K562 (cell line): ENCODE data around the gene TBX10. TPM values are rescaled to one million over a fixed set of nuclear protein-coding genes. Genes with fewer than 3 reads are reported as not detected.
A peak's percentile ranks its signal among the peaks of the same experiment; 100 is the strongest.

ENCODE experiments used
- EWSR1 ChIP-seq: fragments of 450-650 bp; IDR thresholded peaks from 2 replicates; pipeline ENCODE4 v1.6.1; 2018; ENCODE audit warnings: borderline replicate concordance, mild to moderate bottlenecking, low read depth, moderate library complexity; ENCODE audit not compliant: partially characterized antibody
- NRF1 ChIP-seq, 2 experiments: fragments of 450-650 bp; IDR thresholded peaks in 1 of 2; conservative IDR thresholded peaks in 1 of 2; 2 replicates each; pipeline ENCODE4 v1.6.1; 2014; ENCODE audit warnings: mild to moderate bottlenecking in 2 of 2
- ZBED1 ChIP-seq: IDR thresholded peaks from 2 replicates; pipeline ENCODE4 v1.6.1; 2014
- ZC3H8 ChIP-seq: fragments of 450-650 bp; IDR thresholded peaks from 2 replicates; pipeline ENCODE4 v1.6.1; 2017
- polyA plus RNA-seq, 8 experiments: library from polyadenylated mRNA; depleted of rRNA in 4 of 8; stranded (reverse) in 5 of 8; unstranded in 3 of 8; fragments of >200 nt; fragmentation: Nextera tagmentation in 2 of 8; fragmentation: Illumina TruSeq in 1 of 8; extraction: Ambion mirVana in 2 of 8; extraction: Trizol in 1 of 8; gene quantifications; 2 replicates each; pipeline versions ENCODE4 v1.2.1 to v1.2.3, GENCODE V29; 2011 to 2014; ENCODE audit warnings: inconsistent platforms in 1 of 8, missing spikeins in 1 of 8
- total RNA-seq, 7 experiments: library from RNA; depleted of rRNA in 6 of 7; stranded (reverse); fragments of >200 nt in 6 of 7; fragmentation: Illumina TruSeq in 2 of 7; extraction: Trizol in 2 of 7; gene quantifications; 2 replicates each; pipeline versions ENCODE4 v1.2.1 to v1.2.3, GENCODE V29; 2011 to 2021; ENCODE audit warnings: low replicate concordance in 1 of 7
- TF ChIP-seq, protein P1 (sequence below): fragments of 450-650 bp; IDR thresholded peaks from 2 replicates; pipeline ENCODE4 v1.6.1; 2016; ENCODE audit warnings: low read depth
- TF ChIP-seq, protein P2 (sequence below), 2 experiments: fragments of 450-650 bp; formaldehyde crosslinking in 1 of 2; IDR thresholded peaks; 2 replicates each; pipeline versions ENCODE4 v1.4.0 to v1.6.1; 2014 to 2020; ENCODE audit warnings: mild to moderate bottlenecking in 2 of 2, borderline replicate concordance in 1 of 2, low read depth in 1 of 2
- TF ChIP-seq, protein P3 (sequence below), 3 experiments: fragments of 200-800 bp in 1 of 3; sonication (Bioruptor generic) in 1 of 3; sonication (generic) in 1 of 3; formaldehyde crosslinking in 1 of 3; IDR thresholded peaks; 2 replicates each; pipeline versions ENCODE4 v1.6.1 to v1.8.0; 2016 to 2022; ENCODE audit warnings: mild to moderate bottlenecking in 2 of 3, missing compliant biosample characterization in 2 of 3, missing genetic modification characterization in 2 of 3, missing genetic modification reagents in 1 of 3

The TBX10 gene
- total and polyA plus RNA-seq, 9 of the 15 experiments (the other 6 are each of a cell fraction or from before 2014, with no cell fraction given), result not detected

- TF ChIP-seq, protein P1, sequence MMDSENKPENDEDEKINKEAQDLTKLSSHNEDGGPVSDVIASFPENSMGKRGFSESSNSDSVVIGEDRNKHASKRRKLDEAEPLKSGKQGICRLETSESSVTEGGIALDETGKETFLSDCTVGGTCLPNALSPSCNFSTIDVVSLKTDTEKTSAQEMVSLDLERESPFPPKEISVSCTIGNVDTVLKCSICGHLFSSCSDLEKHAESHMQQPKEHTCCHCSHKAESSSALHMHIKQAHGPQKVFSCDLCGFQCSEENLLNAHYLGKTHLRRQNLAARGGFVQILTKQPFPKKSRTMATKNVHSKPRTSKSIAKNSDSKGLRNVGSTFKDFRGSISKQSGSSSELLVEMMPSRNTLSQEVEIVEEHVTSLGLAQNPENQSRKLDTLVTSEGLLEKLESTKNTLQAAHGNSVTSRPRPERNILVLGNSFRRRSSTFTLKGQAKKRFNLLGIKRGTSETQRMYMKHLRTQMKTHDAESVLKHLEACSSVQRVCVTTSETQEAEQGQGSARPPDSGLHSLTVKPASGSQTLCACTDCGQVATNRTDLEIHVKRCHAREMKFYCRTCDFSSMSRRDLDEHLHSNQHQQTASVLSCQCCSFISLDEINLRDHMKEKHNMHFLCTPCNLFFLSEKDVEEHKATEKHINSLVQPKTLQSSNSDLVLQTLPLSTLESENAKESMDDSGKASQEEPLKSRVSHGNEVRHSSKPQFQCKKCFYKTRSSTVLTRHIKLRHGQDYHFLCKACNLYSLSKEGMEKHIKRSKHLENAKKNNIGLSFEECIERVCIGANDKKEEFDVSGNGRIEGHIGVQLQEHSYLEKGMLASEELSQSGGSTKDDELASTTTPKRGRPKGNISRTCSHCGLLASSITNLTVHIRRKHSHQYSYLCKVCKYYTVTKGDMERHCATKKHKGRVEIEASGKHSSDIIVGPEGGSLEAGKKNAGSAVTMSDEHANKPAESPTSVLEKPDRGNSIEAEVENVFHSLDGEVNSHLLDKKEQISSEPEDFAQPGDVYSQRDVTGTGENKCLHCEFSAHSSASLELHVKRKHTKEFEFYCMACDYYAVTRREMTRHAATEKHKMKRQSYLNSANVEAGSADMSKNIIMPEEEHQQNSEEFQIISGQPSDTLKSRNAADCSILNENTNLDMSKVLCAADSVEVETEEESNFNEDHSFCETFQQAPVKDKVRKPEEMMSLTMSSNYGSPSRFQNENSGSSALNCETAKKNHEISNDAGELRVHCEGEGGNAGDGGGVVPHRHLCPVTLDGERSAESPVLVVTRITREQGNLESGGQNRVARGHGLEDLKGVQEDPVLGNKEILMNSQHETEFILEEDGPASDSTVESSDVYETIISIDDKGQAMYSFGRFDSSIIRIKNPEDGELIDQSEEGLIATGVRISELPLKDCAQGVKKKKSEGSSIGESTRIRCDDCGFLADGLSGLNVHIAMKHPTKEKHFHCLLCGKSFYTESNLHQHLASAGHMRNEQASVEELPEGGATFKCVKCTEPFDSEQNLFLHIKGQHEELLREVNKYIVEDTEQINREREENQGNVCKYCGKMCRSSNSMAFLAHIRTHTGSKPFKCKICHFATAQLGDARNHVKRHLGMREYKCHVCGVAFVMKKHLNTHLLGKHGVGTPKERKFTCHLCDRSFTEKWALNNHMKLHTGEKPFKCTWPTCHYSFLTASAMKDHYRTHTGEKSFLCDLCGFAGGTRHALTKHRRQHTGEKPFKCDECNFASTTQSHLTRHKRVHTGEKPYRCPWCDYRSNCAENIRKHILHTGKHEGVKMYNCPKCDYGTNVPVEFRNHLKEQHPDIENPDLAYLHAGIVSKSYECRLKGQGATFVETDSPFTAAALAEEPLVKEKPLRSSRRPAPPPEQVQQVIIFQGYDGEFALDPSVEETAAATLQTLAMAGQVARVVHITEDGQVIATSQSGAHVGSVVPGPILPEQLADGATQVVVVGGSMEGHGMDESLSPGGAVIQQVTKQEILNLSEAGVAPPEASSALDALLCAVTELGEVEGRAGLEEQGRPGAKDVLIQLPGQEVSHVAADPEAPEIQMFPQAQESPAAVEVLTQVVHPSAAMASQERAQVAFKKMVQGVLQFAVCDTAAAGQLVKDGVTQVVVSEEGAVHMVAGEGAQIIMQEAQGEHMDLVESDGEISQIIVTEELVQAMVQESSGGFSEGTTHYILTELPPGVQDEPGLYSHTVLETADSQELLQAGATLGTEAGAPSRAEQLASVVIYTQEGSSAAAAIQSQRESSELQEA, result no peak
- TF ChIP-seq ZBED1 (no peak), NRF1 (conservative IDR thresholded peaks at IDR 0.05 in 1 of 2, IDR thresholded peaks at IDR 0.05 in 1 of 2) (peak; percentile 82 to 86), EWSR1 (no peak), ZC3H8 (no peak)
- TF ChIP-seq, protein P2, sequence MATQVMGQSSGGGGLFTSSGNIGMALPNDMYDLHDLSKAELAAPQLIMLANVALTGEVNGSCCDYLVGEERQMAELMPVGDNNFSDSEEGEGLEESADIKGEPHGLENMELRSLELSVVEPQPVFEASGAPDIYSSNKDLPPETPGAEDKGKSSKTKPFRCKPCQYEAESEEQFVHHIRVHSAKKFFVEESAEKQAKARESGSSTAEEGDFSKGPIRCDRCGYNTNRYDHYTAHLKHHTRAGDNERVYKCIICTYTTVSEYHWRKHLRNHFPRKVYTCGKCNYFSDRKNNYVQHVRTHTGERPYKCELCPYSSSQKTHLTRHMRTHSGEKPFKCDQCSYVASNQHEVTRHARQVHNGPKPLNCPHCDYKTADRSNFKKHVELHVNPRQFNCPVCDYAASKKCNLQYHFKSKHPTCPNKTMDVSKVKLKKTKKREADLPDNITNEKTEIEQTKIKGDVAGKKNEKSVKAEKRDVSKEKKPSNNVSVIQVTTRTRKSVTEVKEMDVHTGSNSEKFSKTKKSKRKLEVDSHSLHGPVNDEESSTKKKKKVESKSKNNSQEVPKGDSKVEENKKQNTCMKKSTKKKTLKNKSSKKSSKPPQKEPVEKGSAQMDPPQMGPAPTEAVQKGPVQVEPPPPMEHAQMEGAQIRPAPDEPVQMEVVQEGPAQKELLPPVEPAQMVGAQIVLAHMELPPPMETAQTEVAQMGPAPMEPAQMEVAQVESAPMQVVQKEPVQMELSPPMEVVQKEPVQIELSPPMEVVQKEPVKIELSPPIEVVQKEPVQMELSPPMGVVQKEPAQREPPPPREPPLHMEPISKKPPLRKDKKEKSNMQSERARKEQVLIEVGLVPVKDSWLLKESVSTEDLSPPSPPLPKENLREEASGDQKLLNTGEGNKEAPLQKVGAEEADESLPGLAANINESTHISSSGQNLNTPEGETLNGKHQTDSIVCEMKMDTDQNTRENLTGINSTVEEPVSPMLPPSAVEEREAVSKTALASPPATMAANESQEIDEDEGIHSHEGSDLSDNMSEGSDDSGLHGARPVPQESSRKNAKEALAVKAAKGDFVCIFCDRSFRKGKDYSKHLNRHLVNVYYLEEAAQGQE (IDR thresholded peaks at IDR 0.05; ENCODE audit: borderline replicate concordance), result 0 out of 2 replicates have a peak, but pooled peaks have one; percentile 4
- TF ChIP-seq, protein P2 (CRISPR knock-in tag; IDR thresholded peaks at IDR 0.05; ENCODE audit: low read depth), result no peak
- TF ChIP-seq, protein P3, sequence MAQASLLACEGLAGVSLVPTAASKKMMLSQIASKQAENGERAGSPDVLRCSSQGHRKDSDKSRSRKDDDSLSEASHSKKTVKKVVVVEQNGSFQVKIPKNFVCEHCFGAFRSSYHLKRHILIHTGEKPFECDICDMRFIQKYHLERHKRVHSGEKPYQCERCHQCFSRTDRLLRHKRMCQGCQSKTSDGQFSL (CRISPR knock-in tag; IDR thresholded peaks at IDR 0.05), result no peak
- TF ChIP-seq, protein P3 (tag; IDR thresholded peaks at IDR 0.05), result no peak
Observed at GRCh38 chr11:67606492-67607295, 32.9 kb downstream of the TBX10 start, which contains the start of gene NDUFV1 (continued).
